Prostate gland (tissue), 2 donors: ENCODE measurements around the gene SCYL1. TPM values are rescaled to one million over a fixed set of nuclear protein-coding genes. Genes with fewer than 3 reads are reported as not detected.

ENCODE experiments used
- DNase-seq: peaks from one replicate; pipeline ENCODE4 v3.0.0-alpha.2; 2019; ENCODE audit warnings: low spot score
- H3K27ac ChIP-seq, 2 donors: fragments of 200-600 bp; sonication (generic); 2 replicates each; pipeline ENCODE4 v1.5.1; 2017 to 2019
- H3K27me3 ChIP-seq: fragments of 200-600 bp; sonication (generic); replicated peaks from 2 replicates; pipeline ENCODE4 v1.5.1; 2019; ENCODE audit not compliant: insufficient read depth
- H3K36me3 ChIP-seq, 2 donors: fragments of 200-600 bp; sonication (generic); 1 replicate in 1 of 2; 2 replicates in 1 of 2; pipeline versions ENCODE4 v1.5.1 to v1.8.1; 2017 to 2019
- H3K4me1 ChIP-seq: fragments of 200-600 bp; sonication (generic); replicated peaks from 2 replicates; pipeline ENCODE4 v1.5.1; 2019
- H3K4me3 ChIP-seq, 2 donors: fragments of 200-600 bp; sonication (generic); 2 replicates each; pipeline ENCODE4 v1.5.1; 2017 to 2019
- H3K9me3 ChIP-seq: fragments of 200-600 bp; sonication (generic); 2 replicates; pipeline ENCODE4 v1.5.1; 2017
- CTCF ChIP-seq, 4 experiments: fragments of 200-600 bp in 2 of 4; fragments of 450-650 bp in 2 of 4; sonication (generic) in 2 of 4; IDR thresholded peaks; 1 replicate in 3 of 4; 2 replicates in 1 of 4; pipeline ENCODE4 v1.5.1; 2016 to 2019; ENCODE audit warnings: antibody characterized with exemption in 4 of 4, mild to moderate bottlenecking in 2 of 4, moderate library complexity in 2 of 4
- POLR2A ChIP-seq: fragments of 450-650 bp; IDR thresholded peaks from one replicate; pipeline ENCODE4 v1.6.1; 2016; ENCODE audit warnings: antibody characterized with exemption, mild to moderate bottlenecking
- POLR2AphosphoS5 ChIP-seq: sonication (generic); formaldehyde crosslinking; IDR thresholded peaks from one replicate; pipeline ENCODE4 v1.6.1; 2017; ENCODE audit warnings: antibody characterized with exemption
- WGBS: methylation state at CpG from one replicate; pipeline ENCODE4 v1.1.5; 2018; 5-methylcytosine and 5-hydroxymethylcytosine counted together
- intact Hi-C: fragments of 100-400 bp; cut with DNase I; formaldehyde crosslinking; loops from one replicate; pipeline ENCODE4 v1.14.2; 2022
- total RNA-seq, 2 donors: library from RNA; depleted of rRNA; stranded (reverse); fragments of >200 nt; gene quantifications; one replicate each; pipeline ENCODE4 v1.1.0, GENCODE V29; 2016

Gene SCYL1
- total RNA-seq, 2 donors from 2014 or later: 125 to 177 TPM

- no peak for TF ChIP-seq POLR2A
- no peak for TF ChIP-seq CTCF (IDR thresholded peaks at IDR 0.05)
- TF ChIP-seq POLR2AphosphoS5: no peak
- 48% methylated on average over 12 of the region's 12 CpGs for WGBS
- Histone ChIP-seq H3K36me3 (no peaks in the 10 kb centered on the region), H3K27me3 (no peaks in the 10 kb centered on the region), H3K27ac (peak overlapping the region; percentile 69 to 72), H3K9me3 (no peaks in the 10 kb centered on the region), H3K4me1 (peaks cover 13% of the 10 kb centered on the region), H3K4me3 (no peak overlapping the region)
- intact Hi-C loops: loop anchor here (10.0 kb wide), 1 partner anchor 249 kb away; no protein-coding TSS in a partner anchor
- no peak for DNase-seq
Observed at GRCh38 chr11:65524014-65524740, 706 bp upstream of the SCYL1 start.

GRCh38 chr11:65525546-65526480, 930 bp downstream of the SCYL1 start:
- no peak for DNase-seq
- H3K4me3 ChIP-seq: peak overlapping the region; percentile 100
- peaks cover 0 to under 1% of the 10 kb centered on the region in 2 donors for H3K36me3 ChIP-seq
- H3K27me3 ChIP-seq: no peaks in the 10 kb centered on the region
- WGBS: 39% methylated on average over 27 of the region's 31 CpGs
- intact Hi-C loops: loop anchor here (5.0 to 10.0 kb wide), 2 partner anchors 149 to 251 kb away; no protein-coding TSS in a partner anchor
- H3K27ac ChIP-seq: peak overlapping the region; percentile 90 to 94
- H3K9me3 ChIP-seq: no peaks in the 10 kb centered on the region
- H3K4me1 ChIP-seq: peaks cover 13% of the 10 kb centered on the region
- TF ChIP-seq POLR2A (no peak), CTCF (IDR thresholded peaks at IDR 0.05) (no peak), POLR2AphosphoS5 (no peak)

- intact Hi-C loops: loop anchor here (5.0 to 10.0 kb wide), 2 partner anchors 149 to 252 kb away; no protein-coding TSS in a partner anchor
- no peak for DNase-seq
- TF ChIP-seq POLR2AphosphoS5: no peak
- TF ChIP-seq CTCF (IDR thresholded peaks at IDR 0.05): no peak
- no peak for TF ChIP-seq POLR2A
- H3K36me3 ChIP-seq: peaks cover 9% of the 10 kb centered on the region in 2 donors
- no peaks in the 10 kb centered on the region for H3K27me3 ChIP-seq
- H3K4me1 ChIP-seq: peaks cover 13% of the 10 kb centered on the region
- no peaks in the 10 kb centered on the region for H3K9me3 ChIP-seq
- no peak overlapping the region for H3K27ac ChIP-seq
- 88% methylated on average over 8 of the region's 8 CpGs for WGBS
- H3K4me3 ChIP-seq: no peak overlapping the region
Observed at GRCh38 chr11:65526744-65527143, 1.9 kb downstream of the SCYL1 start.

- Histone ChIP-seq H3K27me3 (no peaks in the 10 kb centered on the region), H3K9me3 (no peaks in the 10 kb centered on the region), H3K4me1 (peaks cover 8% of the 10 kb centered on the region), H3K36me3 (peaks cover 13 to 17% of the 10 kb centered on the region in 2 donors), H3K4me3 (no peak overlapping the region), H3K27ac (no peak overlapping the region)
- no peak for DNase-seq
- intact Hi-C loops: loop anchor here (5.0 to 10.0 kb wide), 2 partner anchors 152 to 254 kb away; no protein-coding TSS in a partner anchor
- 86% methylated on average over 12 of the region's 12 CpGs for WGBS
- TF ChIP-seq POLR2A (no peak), CTCF (IDR thresholded peaks at IDR 0.05) (no peak), POLR2AphosphoS5 (no peak)
Observed at GRCh38 chr11:65528819-65529350, 4.0 kb downstream of the SCYL1 start.
